Caco-2 (cell line): ENCODE data around the gene DYDC1. TPM values are rescaled to one million over a fixed set of nuclear protein-coding genes. Genes with fewer than 3 reads are reported as not detected.

Experiments used
- BruUV-seq: library from RNA; stranded (reverse); fragments of 400-500 nt; replicated peaks from 2 replicates; lab custom pipeline; 2021; lab: Mats Ljungman, UMichigan
- CTCF ChIA-PET: fragments of 300-600 bp; sonication (Branson Sonifier 250); formaldehyde crosslinking; loops from one replicate; lab custom pipeline; 2022; ENCODE audit warnings: antibody characterized with exemption; lab: Charles Lee
- POLR2A ChIA-PET: fragments of 300-600 bp; sonication (Branson Sonifier 250); formaldehyde crosslinking; loops from one replicate; lab custom pipeline; 2022; ENCODE audit warnings: antibody characterized with exemption; lab: Charles Lee
- DNase-seq, 2 experiments: peaks; one replicate each; pipeline versions ENCODE4 v3.0.0 to v3.0.0-alpha.2; 2020 to 2022
- H3K27me3 ChIP-seq: replicated peaks from 2 replicates; pipeline ENCODE4 v1.6.0; 2011; ENCODE audit warnings: low read length; ENCODE audit not compliant: control insufficient read depth, insufficient read depth
- H3K36me3 ChIP-seq: 2 replicates; pipeline ENCODE4 v1.5.1; 2011; ENCODE audit warnings: low read length; ENCODE audit not compliant: control insufficient read depth, insufficient read depth
- H3K4me1 ChIP-seq: fragments of 250-450 bp; sonication (Bioruptor Pico); 2 replicates; pipeline ENCODE4 v1.5.1; 2020; ENCODE audit warnings: mild to moderate bottlenecking
- H3K4me3 ChIP-seq: 2 replicates; pipeline ENCODE4 v1.5.1; 2011; ENCODE audit warnings: low read depth, mild to moderate bottlenecking, control low read depth, low read length
- H3K9me3 ChIP-seq: fragments of 250-450 bp; sonication (Bioruptor Pico); 2 replicates; pipeline ENCODE4 v1.5.1; 2020; ENCODE audit warnings: mild to moderate bottlenecking, moderate library complexity
- H3K27ac Mint-ChIP-seq: one replicate; pipeline ENCODE4 v1.8.0; 2022; ENCODE audit warnings: mixed read lengths; ENCODE audit not compliant: unreplicated experiment
- H3K27me3 Mint-ChIP-seq: one replicate; pipeline ENCODE4 v1.8.0; 2022; ENCODE audit warnings: mixed read lengths; ENCODE audit not compliant: insufficient read depth, unreplicated experiment
- H3K36me3 Mint-ChIP-seq: one replicate; pipeline ENCODE4 v1.8.0; 2022; ENCODE audit warnings: mild to moderate bottlenecking, mixed read lengths; ENCODE audit not compliant: insufficient read depth, unreplicated experiment
- H3K4me1 Mint-ChIP-seq: one replicate; pipeline ENCODE4 v1.8.0; 2022; ENCODE audit warnings: low read depth, mixed read lengths; ENCODE audit not compliant: unreplicated experiment
- H3K4me3 Mint-ChIP-seq: one replicate; pipeline ENCODE4 v1.8.0; 2022; ENCODE audit warnings: mild to moderate bottlenecking, moderate library complexity, mixed read lengths; ENCODE audit not compliant: unreplicated experiment
- H3K9me3 Mint-ChIP-seq: one replicate; pipeline ENCODE4 v1.8.0; 2022; ENCODE audit warnings: mixed read lengths; ENCODE audit not compliant: unreplicated experiment
- intact Hi-C: fragments of 100-400 bp; cut with micrococcal nuclease; formaldehyde crosslinking; loops from one replicate; pipeline ENCODE4 v1.10.0; 2022; ENCODE audit not compliant: unreplicated experiment
- total RNA-seq: library from RNA; stranded (reverse); gene quantifications from 2 replicates; pipeline ENCODE4 v1.2.3, GENCODE V29; 2022
- TF ChIP-seq, protein P1 (sequence below), 2 experiments: fragments of 200-600 bp in 1 of 2; IDR thresholded peaks; 1 replicate in 1 of 2; 2 replicates in 1 of 2; pipeline versions ENCODE4 v1.5.1 to v1.8.0; 2011 to 2022; ENCODE audit warnings: antibody characterized with exemption in 1 of 2, control low read depth in 1 of 2, inconsistent platforms in 1 of 2, low read depth in 1 of 2, low read length in 1 of 2, mild to moderate bottlenecking in 1 of 2, moderate library complexity in 1 of 2; ENCODE audit not compliant: insufficient read depth in 1 of 2, severe bottlenecking in 1 of 2, unreplicated experiment in 1 of 2

Gene DYDC1
- total RNA-seq, 1 experiment from 2014 or later = not detected

DNA sequence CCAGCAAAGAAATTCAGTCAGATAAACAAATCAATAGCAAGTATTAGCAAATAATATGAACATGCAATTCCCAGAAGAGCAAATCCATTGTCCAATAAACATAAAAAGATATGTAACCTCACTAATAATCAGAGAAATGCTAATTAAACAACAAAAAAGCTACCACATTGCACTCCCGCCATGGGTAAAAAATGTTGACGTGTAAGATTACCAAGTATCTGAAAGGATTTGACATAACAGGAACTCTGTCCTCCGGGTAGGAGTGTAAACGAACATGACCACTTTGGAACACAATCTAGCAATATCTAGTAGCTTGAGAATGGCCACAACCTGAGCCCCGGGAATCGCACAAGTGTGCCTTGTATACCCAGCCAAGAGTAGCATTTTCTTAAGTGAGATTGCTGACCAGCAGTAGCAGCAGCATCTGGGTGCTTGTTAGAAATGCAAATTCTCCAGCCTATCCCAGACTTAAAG, 31.6 kb downstream of the DYDC1 start:
- H3K4me3 ChIP-seq = no peak overlapping the region
- intact Hi-C loops = no loop called here
- ChIA-PET CTCF (no interaction called here), POLR2A (interaction anchor here (0.5 kb wide), 1 partner anchor 38 kb away, joined by 8 read pairs; no protein-coding TSS in a partner anchor)
- peaks cover 2% of the 10 kb centered on the region for H3K27me3 ChIP-seq
- TF ChIP-seq, protein P1, sequence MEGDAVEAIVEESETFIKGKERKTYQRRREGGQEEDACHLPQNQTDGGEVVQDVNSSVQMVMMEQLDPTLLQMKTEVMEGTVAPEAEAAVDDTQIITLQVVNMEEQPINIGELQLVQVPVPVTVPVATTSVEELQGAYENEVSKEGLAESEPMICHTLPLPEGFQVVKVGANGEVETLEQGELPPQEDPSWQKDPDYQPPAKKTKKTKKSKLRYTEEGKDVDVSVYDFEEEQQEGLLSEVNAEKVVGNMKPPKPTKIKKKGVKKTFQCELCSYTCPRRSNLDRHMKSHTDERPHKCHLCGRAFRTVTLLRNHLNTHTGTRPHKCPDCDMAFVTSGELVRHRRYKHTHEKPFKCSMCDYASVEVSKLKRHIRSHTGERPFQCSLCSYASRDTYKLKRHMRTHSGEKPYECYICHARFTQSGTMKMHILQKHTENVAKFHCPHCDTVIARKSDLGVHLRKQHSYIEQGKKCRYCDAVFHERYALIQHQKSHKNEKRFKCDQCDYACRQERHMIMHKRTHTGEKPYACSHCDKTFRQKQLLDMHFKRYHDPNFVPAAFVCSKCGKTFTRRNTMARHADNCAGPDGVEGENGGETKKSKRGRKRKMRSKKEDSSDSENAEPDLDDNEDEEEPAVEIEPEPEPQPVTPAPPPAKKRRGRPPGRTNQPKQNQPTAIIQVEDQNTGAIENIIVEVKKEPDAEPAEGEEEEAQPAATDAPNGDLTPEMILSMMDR (IDR thresholded peaks at IDR 0.05; ENCODE audit: insufficient read depth in 1 of 2, low read depth in 1 of 2, low read length in 1 of 2, severe bottlenecking in 1 of 2, unreplicated experiment in 1 of 2) = no peak
- H3K36me3 ChIP-seq = no peaks in the 10 kb centered on the region
- Mint-ChIP-seq H3K27ac (no peak overlapping the region), H3K4me1 (no peaks in the 10 kb centered on the region), H3K9me3 (no peaks in the 10 kb centered on the region), H3K36me3 (no peaks in the 10 kb centered on the region), H3K27me3 (no peaks in the 10 kb centered on the region), H3K4me3 (no peak overlapping the region)
- no TSS peak for BruUV-seq
- no peaks in the 10 kb centered on the region for H3K4me1 ChIP-seq
- no peaks in the 10 kb centered on the region for H3K9me3 ChIP-seq
- no peak for DNase-seq

DNA sequence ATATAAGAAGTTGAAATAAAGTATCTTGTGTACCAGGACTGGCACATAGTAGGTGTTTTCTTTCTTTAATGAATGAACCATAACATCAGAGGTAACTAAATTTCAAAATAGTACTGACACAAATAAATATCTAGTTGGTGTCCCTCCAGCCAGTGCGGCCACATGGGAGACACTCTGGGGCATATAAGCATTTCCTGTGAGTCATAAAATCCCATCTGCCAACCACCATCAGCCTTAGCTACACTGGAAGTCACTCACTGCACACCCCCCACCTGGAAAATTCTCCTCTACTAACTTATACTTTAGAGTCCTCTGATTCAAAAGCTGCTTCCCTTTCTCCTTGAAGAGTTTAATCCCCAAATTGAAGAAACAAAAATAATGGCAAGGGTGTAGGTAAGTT, 32.5 kb downstream of the DYDC1 start:
- ChIA-PET POLR2A (no interaction called here), CTCF (no interaction called here)
- no peak overlapping the region for H3K27ac Mint-ChIP-seq

DNA sequence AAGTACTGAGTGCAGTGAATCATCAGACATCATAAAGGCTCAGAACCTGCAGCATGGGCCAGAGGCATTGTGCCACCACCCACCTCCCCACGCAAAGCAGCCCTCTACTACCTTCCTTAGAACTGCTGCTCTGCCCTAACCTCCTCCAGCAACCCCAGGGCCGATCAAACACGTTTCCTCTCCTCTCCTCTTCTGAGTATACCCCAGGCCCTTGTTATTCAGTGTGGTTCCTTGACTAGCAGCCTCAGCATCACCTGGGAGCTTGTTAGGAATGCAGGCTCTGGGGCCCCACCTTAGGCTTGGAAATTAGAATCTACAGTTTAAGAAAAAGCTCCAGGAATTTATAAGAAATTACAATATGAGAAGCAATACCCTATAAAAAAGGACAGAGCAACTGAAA, 33.2 kb downstream of the DYDC1 start:
- no peaks in the 10 kb centered on the region for H3K4me1 Mint-ChIP-seq
- H3K27me3 Mint-ChIP-seq = no peaks in the 10 kb centered on the region
- Histone ChIP-seq H3K27me3 (peaks cover 2% of the 10 kb centered on the region), H3K4me3 (no peak overlapping the region), H3K4me1 (no peaks in the 10 kb centered on the region), H3K9me3 (no peaks in the 10 kb centered on the region), H3K36me3 (no peaks in the 10 kb centered on the region)
- H3K9me3 Mint-ChIP-seq = no peaks in the 10 kb centered on the region
- ChIA-PET POLR2A (no interaction called here), CTCF (no interaction called here)
- H3K27ac Mint-ChIP-seq = no peak overlapping the region
- intact Hi-C loops = no loop called here
- DNase-seq = no peak
- TF ChIP-seq, protein P1 (IDR thresholded peaks at IDR 0.05; ENCODE audit: insufficient read depth in 1 of 2, low read depth in 1 of 2, low read length in 1 of 2, severe bottlenecking in 1 of 2, unreplicated experiment in 1 of 2) = no peak
- H3K4me3 Mint-ChIP-seq = no peak overlapping the region
- BruUV-seq = no TSS peak
- no peaks in the 10 kb centered on the region for H3K36me3 Mint-ChIP-seq

More for the DNA sequence above, 32.5 kb downstream of the DYDC1 start:
- H3K9me3 Mint-ChIP-seq = no peaks in the 10 kb centered on the region
- H3K4me1 ChIP-seq = no peaks in the 10 kb centered on the region
- no peaks in the 10 kb centered on the region for H3K27me3 Mint-ChIP-seq
- no peaks in the 10 kb centered on the region for H3K36me3 ChIP-seq
- no TSS peak for BruUV-seq
- H3K9me3 ChIP-seq = no peaks in the 10 kb centered on the region
- peaks cover 2% of the 10 kb centered on the region for H3K27me3 ChIP-seq
- H3K4me3 Mint-ChIP-seq = no peak overlapping the region
- no peaks in the 10 kb centered on the region for H3K36me3 Mint-ChIP-seq
- TF ChIP-seq, protein P1 (IDR thresholded peaks at IDR 0.05; ENCODE audit: insufficient read depth in 1 of 2, low read depth in 1 of 2, low read length in 1 of 2, severe bottlenecking in 1 of 2, unreplicated experiment in 1 of 2) = no peak
- no peaks in the 10 kb centered on the region for H3K4me1 Mint-ChIP-seq
- DNase-seq = no peak
- intact Hi-C loops = no loop called here
- H3K4me3 ChIP-seq = no peak overlapping the region
